DMS114 treated with DMSO at 0.1 percent for 48 hours (cell line): ENCODE measurements around the gene TCF25.
"Not testable (repeated sequence)": the region's sequence is repeated elsewhere in the genome, so short reads cannot be mapped to it uniquely, and the experiment has no call there.

ENCODE experiments used
- DNase-seq: peaks from one replicate; lab custom pipeline; 2025; ENCODE audit not compliant: unreplicated experiment; lab: John Stamatoyannopoulos, UW

TCF25 gene

GRCh38 chr16:89917773-89918452 lies 44.5 kb downstream of the TCF25 start:
- peak; percentile 76 for DNase-seq

GRCh38 chr16:89918453-89919347 lies 45.3 kb downstream of the TCF25 start, which contains the start of gene MC1R:
MC1R (plus strand) TSS chr16:89918862; CDS start chr16:89919259, 397 bp downstream.
- peak; percentile 54 for DNase-seq

- DNase-seq, result no peak
Observed at GRCh38 chr16:89919535-89920406, 46.4 kb downstream of the TCF25 start.

- no peak for DNase-seq
Observed at GRCh38 chr16:89920723-89921122, 47.3 kb downstream of the TCF25 start.

GRCh38 chr16:89921131-89921701 lies 47.8 kb downstream of the TCF25 start:
- DNase-seq, result no peak

- DNase-seq, result peak; percentile 17
Observed at GRCh38 chr16:89921702-89922476, 48.5 kb downstream of the TCF25 start.

- DNase-seq, result no peak
Observed at GRCh38 chr16:89922477-89922883, 49.1 kb downstream of the TCF25 start.

GRCh38 chr16:89922884-89923639 lies 49.7 kb downstream of the TCF25 start, which contains the start of gene TUBB3:
TUBB3 (plus strand) TSS chr16:89923342; CDS start chr16:89923402, 60 bp downstream.
- peak; percentile 63 for DNase-seq

- no peak for DNase-seq
Observed at GRCh38 chr16:89923640-89924296, 50.4 kb downstream of the TCF25 start.

- no peak for DNase-seq
Observed at GRCh38 chr16:89924297-89924924, 51.0 kb downstream of the TCF25 start.

GRCh38 chr16:89924925-89925307 lies 51.5 kb downstream of the TCF25 start:
- DNase-seq, result no peak

GRCh38 chr16:89925596-89926079 lies 52.2 kb downstream of the TCF25 start:
- DNase-seq, result peak; percentile 34

- DNase-seq, result no peak
Observed at GRCh38 chr16:89931305-89931896, 58.0 kb downstream of the TCF25 start.

GRCh38 chr16:89931964-89932363 lies 58.6 kb downstream of the TCF25 start:
- no peak for DNase-seq

- not testable (repeated sequence) for DNase-seq
Observed at GRCh38 chr16:89934019-89934418, 60.6 kb downstream of the TCF25 start.

- DNase-seq, result no peak
Observed at GRCh38 chr16:89934611-89935553, 61.5 kb downstream of the TCF25 start.

- not testable (repeated sequence) for DNase-seq
Observed at GRCh38 chr16:89935620-89936019, 62.2 kb downstream of the TCF25 start.
